Right lobe of liver (tissue), 4 donors: ENCODE measurements around the gene MEGF8.
A peak's percentile ranks its signal among the peaks of the same experiment; 100 is the strongest.

Experiments
- POLR2A ChIP-seq: fragments of 450-650 bp; IDR thresholded peaks from one replicate; pipeline ENCODE4 v1.6.1; 2017; ENCODE audit warnings: antibody characterized with exemption, mild to moderate bottlenecking
- TF ChIP-seq, protein P1 (sequence below), 4 donors: fragments of 200-600 bp in 3 of 4; fragments of 450-650 bp in 1 of 4; IDR thresholded peaks; one replicate each; pipeline versions ENCODE4 v1.5.1 to v1.8.0; 2016 to 2022; ENCODE audit warnings: antibody characterized with exemption in 4 of 4, mild to moderate bottlenecking in 2 of 4
- donor health status: DM: no; HTN: no; CAD: no.
- donor health status: DM: no; HTN: no; CAD: no.
- donor health status: DM: no; HTN: yes; CAD: no.

DNA sequence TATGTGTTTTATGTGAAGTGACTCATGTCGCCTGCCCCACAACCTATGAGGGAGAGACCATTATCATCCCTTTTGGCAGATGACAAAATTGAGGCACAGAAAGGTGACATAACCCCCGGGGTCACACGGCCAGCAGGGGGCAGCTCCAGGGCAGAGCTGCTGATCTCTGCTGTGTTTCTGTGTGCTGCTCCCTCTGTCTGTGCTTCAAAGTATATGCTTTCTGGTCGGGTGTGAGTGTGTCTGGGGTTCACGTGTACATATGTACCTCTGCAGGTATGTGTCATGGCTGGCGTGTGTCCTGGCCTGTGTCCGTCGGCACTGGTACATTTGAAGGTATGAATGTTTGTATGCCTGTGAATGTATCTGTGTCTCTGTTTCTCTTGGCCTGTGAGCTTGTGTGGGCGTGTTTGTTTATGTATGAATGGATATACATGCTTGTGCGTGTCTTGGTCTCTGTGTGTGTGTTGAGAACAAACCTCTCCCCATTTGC is 94.7 kb downstream of the MEGF8 start:
- TF ChIP-seq, protein P1, sequence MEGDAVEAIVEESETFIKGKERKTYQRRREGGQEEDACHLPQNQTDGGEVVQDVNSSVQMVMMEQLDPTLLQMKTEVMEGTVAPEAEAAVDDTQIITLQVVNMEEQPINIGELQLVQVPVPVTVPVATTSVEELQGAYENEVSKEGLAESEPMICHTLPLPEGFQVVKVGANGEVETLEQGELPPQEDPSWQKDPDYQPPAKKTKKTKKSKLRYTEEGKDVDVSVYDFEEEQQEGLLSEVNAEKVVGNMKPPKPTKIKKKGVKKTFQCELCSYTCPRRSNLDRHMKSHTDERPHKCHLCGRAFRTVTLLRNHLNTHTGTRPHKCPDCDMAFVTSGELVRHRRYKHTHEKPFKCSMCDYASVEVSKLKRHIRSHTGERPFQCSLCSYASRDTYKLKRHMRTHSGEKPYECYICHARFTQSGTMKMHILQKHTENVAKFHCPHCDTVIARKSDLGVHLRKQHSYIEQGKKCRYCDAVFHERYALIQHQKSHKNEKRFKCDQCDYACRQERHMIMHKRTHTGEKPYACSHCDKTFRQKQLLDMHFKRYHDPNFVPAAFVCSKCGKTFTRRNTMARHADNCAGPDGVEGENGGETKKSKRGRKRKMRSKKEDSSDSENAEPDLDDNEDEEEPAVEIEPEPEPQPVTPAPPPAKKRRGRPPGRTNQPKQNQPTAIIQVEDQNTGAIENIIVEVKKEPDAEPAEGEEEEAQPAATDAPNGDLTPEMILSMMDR (IDR thresholded peaks at IDR 0.05): peak; percentile 67 to 82 (median 74)
- no peak for TF ChIP-seq POLR2A
